Measurements from ENCODE around the gene SLMAP. TPM values are rescaled to one million over a fixed set of nuclear protein-coding genes. Genes with fewer than 3 reads are reported as not detected.

Gene SLMAP
- total and polyA plus RNA-seq, 2 experiments from 2014 or later, result 32.1 to 73.0 TPM

DNA sequence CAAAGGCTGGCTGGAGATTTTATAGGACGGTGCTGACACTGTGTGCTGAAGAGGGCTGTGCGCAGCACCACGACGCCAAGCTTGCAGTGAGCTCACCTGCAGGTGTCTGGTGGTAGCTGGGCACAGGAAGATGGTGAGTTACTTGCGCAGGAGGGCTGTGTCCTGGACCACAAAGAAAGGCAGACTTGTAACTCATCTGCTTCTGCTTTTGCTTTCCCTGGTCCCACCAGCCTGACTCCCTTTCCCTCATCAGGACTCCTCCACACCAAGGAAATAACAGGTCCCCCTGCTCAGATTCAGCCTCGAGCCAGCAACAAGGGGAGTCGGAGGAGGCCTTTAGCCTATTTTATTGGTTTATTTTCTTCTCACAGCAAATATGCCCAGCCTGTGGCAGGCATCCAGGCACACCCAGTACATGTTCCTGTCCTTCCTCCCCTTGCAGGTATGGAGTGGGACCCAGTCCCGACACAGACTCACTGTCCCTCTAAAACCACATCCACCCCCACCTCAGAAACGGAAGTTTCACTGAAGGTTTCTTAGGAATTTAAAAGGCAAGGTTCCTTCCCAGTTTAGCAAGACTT, 216.5 kb downstream of the SLMAP start (continued):
- TF ChIP-seq, protein P1, sequence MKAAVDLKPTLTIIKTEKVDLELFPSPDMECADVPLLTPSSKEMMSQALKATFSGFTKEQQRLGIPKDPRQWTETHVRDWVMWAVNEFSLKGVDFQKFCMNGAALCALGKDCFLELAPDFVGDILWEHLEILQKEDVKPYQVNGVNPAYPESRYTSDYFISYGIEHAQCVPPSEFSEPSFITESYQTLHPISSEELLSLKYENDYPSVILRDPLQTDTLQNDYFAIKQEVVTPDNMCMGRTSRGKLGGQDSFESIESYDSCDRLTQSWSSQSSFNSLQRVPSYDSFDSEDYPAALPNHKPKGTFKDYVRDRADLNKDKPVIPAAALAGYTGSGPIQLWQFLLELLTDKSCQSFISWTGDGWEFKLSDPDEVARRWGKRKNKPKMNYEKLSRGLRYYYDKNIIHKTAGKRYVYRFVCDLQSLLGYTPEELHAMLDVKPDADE (IDR thresholded peaks at IDR 0.05), result no peak
- TF ChIP-seq, protein P2, sequence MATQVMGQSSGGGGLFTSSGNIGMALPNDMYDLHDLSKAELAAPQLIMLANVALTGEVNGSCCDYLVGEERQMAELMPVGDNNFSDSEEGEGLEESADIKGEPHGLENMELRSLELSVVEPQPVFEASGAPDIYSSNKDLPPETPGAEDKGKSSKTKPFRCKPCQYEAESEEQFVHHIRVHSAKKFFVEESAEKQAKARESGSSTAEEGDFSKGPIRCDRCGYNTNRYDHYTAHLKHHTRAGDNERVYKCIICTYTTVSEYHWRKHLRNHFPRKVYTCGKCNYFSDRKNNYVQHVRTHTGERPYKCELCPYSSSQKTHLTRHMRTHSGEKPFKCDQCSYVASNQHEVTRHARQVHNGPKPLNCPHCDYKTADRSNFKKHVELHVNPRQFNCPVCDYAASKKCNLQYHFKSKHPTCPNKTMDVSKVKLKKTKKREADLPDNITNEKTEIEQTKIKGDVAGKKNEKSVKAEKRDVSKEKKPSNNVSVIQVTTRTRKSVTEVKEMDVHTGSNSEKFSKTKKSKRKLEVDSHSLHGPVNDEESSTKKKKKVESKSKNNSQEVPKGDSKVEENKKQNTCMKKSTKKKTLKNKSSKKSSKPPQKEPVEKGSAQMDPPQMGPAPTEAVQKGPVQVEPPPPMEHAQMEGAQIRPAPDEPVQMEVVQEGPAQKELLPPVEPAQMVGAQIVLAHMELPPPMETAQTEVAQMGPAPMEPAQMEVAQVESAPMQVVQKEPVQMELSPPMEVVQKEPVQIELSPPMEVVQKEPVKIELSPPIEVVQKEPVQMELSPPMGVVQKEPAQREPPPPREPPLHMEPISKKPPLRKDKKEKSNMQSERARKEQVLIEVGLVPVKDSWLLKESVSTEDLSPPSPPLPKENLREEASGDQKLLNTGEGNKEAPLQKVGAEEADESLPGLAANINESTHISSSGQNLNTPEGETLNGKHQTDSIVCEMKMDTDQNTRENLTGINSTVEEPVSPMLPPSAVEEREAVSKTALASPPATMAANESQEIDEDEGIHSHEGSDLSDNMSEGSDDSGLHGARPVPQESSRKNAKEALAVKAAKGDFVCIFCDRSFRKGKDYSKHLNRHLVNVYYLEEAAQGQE (IDR thresholded peaks at IDR 0.05; ENCODE audit: unreplicated experiment), result no peak
- TF ChIP-seq, protein P3, sequence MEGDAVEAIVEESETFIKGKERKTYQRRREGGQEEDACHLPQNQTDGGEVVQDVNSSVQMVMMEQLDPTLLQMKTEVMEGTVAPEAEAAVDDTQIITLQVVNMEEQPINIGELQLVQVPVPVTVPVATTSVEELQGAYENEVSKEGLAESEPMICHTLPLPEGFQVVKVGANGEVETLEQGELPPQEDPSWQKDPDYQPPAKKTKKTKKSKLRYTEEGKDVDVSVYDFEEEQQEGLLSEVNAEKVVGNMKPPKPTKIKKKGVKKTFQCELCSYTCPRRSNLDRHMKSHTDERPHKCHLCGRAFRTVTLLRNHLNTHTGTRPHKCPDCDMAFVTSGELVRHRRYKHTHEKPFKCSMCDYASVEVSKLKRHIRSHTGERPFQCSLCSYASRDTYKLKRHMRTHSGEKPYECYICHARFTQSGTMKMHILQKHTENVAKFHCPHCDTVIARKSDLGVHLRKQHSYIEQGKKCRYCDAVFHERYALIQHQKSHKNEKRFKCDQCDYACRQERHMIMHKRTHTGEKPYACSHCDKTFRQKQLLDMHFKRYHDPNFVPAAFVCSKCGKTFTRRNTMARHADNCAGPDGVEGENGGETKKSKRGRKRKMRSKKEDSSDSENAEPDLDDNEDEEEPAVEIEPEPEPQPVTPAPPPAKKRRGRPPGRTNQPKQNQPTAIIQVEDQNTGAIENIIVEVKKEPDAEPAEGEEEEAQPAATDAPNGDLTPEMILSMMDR (conservative IDR thresholded peaks at IDR 0.05; ENCODE audit: low read depth in 2 of 2), result no peak
- TF ChIP-seq EZH2phosphoT487 (IDR thresholded peaks at IDR 0.05; ENCODE audit: unreplicated experiment), result no peak

DNA sequence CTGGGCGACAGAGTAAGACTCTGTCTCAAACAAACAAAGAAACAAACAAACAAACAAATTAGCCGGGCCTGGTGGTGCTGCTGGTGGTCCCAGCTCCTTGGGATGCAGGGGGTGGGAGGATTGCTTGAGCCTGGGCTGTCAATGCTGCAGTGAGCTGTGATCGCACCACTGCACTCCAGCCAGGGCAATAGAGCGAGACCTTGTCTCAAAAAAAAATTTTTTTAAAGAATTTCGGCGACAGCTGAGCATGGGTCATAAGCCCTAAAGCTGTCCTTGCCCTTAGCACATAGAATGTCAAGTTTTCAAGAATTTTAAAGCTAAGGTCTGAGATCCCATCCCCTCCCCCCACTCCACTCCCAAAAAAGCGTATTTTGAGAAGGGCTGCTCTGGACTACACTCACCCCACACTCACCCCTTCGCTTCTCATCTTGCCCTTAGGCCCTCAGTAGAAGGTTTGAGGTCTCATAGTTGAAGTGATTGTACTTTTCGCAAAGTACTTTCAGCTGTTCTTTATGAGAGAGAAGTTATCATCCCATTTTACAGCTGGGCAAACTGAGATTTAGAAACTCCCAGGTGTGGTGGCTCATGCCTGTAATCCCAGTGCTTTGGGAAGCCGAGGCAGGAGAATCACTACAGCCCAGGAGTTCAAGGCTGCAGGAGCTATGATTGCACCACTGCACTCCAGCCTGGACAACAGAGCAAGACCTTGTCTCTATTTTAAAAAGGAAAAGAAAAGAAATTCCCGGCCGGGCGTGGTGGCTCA, 217.8 kb downstream of the SLMAP start:
- no peaks in the 10 kb centered on the region; the same call in 1 of the 2 replicates for H3F3A ChIP-seq (replicated peaks; ENCODE audit: low read depth)
- no peak overlapping the region for H3K27ac ChIP-seq (ENCODE audit: low read depth)
- DNase-seq (ENCODE audit: low spot score) (no peak), ATAC-seq (no peak)
- H3K4me3 Mint-ChIP-seq, result no peak overlapping the region
- H3K27ac Mint-ChIP-seq, result no peak overlapping the region
- H3K79me2 ChIP-seq (replicated peaks; ENCODE audit: insufficient read depth), result no peaks in the 10 kb centered on the region
- H3K4me3 ChIP-seq, result no peak overlapping the region
- peaks cover 21% of the 10 kb centered on the region for H3K4me1 Mint-ChIP-seq
- no peaks in the 10 kb centered on the region for H3K9me3 Mint-ChIP-seq
- no peak overlapping the region for H2AFZ ChIP-seq
- no peaks in the 10 kb centered on the region for H4K20me1 ChIP-seq (replicated peaks; ENCODE audit: insufficient read depth)
- no peaks in the 10 kb centered on the region for H3K36me3 Mint-ChIP-seq (ENCODE audit: low read depth)
- no peaks in the 10 kb centered on the region for H3K9me2 ChIP-seq (ENCODE audit: insufficient read depth)
- H3K27me3 ChIP-seq (ENCODE audit: insufficient read depth), result no peaks in the 10 kb centered on the region
- H3K36me3 ChIP-seq (ENCODE audit: insufficient read depth), result no peaks in the 10 kb centered on the region; the same call in 1 of the 2 replicates
- no peak overlapping the region for H3K4me2 ChIP-seq
- 0 out of 2 replicates have a peak, but pooled peaks cover 13% of the 10 kb centered on the region for H3K4me1 ChIP-seq (ENCODE audit: insufficient read depth)
- H3K27me3 Mint-ChIP-seq (ENCODE audit: insufficient read depth, low read depth, poor library complexity), result peaks cover 6% of the 10 kb centered on the region
- TF ChIP-seq, protein P1 (IDR thresholded peaks at IDR 0.05), result no peak
- TF ChIP-seq, protein P4, sequence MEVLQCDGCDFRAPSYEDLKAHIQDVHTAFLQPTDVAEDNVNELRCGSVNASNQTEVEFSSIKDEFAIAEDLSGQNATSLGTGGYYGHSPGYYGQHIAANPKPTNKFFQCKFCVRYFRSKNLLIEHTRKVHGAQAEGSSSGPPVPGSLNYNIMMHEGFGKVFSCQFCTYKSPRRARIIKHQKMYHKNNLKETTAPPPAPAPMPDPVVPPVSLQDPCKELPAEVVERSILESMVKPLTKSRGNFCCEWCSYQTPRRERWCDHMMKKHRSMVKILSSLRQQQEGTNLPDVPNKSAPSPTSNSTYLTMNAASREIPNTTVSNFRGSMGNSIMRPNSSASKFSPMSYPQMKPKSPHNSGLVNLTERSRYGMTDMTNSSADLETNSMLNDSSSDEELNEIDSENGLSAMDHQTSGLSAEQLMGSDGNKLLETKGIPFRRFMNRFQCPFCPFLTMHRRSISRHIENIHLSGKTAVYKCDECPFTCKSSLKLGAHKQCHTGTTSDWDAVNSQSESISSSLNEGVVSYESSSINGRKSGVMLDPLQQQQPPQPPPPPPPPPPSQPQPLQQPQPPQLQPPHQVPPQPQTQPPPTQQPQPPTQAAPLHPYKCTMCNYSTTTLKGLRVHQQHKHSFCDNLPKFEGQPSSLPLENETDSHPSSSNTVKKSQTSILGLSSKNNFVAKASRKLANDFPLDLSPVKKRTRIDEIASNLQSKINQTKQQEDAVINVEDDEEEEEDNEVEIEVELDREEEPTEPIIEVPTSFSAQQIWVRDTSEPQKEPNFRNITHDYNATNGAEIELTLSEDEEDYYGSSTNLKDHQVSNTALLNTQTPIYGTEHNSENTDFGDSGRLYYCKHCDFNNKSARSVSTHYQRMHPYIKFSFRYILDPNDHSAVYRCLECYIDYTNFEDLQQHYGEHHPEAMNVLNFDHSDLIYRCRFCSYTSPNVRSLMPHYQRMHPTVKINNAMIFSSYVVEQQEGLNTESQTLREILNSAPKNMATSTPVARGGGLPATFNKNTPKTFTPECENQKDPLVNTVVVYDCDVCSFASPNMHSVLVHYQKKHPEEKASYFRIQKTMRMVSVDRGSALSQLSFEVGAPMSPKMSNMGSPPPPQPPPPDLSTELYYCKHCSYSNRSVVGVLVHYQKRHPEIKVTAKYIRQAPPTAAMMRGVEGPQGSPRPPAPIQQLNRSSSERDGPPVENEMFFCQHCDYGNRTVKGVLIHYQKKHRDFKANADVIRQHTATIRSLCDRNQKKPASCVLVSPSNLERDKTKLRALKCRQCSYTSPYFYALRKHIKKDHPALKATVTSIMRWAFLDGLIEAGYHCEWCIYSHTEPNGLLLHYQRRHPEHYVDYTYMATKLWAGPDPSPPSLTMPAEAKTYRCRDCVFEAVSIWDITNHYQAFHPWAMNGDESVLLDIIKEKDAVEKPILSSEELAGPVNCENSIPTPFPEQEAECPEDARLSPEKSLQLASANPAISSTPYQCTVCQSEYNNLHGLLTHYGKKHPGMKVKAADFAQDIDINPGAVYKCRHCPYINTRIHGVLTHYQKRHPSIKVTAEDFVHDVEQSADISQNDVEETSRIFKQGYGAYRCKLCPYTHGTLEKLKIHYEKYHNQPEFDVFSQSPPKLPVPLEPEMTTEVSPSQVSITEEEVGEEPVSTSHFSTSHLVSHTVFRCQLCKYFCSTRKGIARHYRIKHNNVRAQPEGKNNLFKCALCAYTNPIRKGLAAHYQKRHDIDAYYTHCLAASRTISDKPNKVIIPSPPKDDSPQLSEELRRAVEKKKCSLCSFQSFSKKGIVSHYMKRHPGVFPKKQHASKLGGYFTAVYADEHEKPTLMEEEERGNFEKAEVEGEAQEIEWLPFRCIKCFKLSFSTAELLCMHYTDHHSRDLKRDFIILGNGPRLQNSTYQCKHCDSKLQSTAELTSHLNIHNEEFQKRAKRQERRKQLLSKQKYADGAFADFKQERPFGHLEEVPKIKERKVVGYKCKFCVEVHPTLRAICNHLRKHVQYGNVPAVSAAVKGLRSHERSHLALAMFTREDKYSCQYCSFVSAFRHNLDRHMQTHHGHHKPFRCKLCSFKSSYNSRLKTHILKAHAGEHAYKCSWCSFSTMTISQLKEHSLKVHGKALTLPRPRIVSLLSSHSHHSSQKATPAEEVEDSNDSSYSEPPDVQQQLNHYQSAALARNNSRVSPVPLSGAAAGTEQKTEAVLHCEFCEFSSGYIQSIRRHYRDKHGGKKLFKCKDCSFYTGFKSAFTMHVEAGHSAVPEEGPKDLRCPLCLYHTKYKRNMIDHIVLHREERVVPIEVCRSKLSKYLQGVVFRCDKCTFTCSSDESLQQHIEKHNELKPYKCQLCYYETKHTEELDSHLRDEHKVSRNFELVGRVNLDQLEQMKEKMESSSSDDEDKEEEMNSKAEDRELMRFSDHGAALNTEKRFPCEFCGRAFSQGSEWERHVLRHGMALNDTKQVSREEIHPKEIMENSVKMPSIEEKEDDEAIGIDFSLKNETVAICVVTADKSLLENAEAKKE (CRISPR knock-in tag; IDR thresholded peaks at IDR 0.05), result no peak
- TF ChIP-seq NANOG (IDR thresholded peaks at IDR 0.05; ENCODE audit: borderline replicate concordance) (no peak), CREB1 (CRISPR knock-in tag; IDR thresholded peaks at IDR 0.05; ENCODE audit: low read depth) (no peak)
